CD4-positive, alpha-beta T cell treated with Interleukin-15 for 4 hours (primary cell): ENCODE results near the gene THBS2.
"Not testable (repeated sequence)": the region's sequence is repeated elsewhere in the genome, so short reads cannot be mapped to it uniquely, and the experiment has no call there.

Experiments used
- DNase-seq: peaks from one replicate; pipeline ENCODE4 v3.0.0-alpha.2; 2020; ENCODE audit warnings: low spot score

The THBS2 gene

DNA sequence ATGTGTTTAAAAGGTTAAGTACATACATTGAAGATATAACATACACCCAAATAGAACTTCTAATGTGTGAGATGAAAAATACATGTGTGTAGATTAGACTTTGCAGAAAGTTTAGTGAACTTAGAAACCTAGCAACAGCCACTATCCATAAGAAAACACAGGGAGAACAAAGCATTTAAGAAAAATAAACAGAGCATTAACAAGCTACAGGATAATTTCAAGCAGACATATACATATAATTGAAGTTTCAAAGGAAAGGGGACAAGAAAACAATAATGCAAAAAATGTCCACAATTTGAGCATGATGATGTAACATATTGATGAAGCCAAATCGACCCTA is 18.2 kb upstream of the THBS2 start:
- no peak for DNase-seq

DNA sequence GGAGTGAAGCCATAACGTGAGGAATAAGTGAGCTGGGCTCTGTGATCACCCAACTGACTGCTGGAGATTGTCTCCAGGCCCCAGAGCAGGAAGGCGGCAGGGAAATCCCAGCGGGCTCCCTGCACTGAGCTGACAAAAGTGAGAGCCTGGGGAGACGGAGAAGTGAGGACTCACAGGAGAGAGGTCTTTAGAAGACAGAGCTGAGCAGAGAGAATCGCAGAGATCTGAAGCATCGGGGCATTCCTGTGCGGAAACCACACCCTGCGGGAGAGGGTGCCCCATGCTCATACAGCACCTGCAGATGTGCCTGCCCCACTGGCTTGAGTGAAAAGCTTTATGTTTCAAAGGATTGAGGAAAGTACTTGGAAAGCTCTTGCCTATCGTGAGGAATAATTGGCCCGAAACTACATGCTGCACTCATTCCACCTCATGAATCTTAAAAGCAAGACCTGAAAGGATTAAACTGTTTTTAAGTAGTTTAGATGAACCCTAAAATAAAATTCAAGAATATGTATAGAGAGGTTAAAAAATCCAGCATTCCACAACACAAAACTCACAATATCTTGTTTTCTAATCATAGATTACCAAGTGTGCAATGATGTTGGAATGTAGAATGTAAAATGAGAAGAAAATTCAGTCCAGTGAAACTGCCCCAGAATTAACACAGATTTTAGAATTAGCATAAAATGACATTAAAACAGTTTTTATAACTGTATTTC is 17.7 kb upstream of the THBS2 start:
- no peak for DNase-seq

DNA sequence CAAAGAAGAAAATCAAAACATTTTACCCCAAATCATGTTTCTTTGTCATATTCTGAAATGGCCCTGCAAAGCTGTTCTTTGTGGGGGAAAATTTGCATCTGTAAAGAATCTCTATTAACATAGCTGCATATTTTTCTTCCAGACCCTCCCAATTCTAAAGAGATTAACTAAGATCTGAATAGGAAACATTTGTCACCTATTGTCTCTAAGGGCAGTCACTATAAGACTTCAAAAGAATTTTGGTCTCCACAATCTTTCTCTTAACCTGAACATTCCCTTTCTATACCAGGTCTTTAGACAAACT is 16.4 kb upstream of the THBS2 start:
- DNase-seq: not testable (repeated sequence)

DNA sequence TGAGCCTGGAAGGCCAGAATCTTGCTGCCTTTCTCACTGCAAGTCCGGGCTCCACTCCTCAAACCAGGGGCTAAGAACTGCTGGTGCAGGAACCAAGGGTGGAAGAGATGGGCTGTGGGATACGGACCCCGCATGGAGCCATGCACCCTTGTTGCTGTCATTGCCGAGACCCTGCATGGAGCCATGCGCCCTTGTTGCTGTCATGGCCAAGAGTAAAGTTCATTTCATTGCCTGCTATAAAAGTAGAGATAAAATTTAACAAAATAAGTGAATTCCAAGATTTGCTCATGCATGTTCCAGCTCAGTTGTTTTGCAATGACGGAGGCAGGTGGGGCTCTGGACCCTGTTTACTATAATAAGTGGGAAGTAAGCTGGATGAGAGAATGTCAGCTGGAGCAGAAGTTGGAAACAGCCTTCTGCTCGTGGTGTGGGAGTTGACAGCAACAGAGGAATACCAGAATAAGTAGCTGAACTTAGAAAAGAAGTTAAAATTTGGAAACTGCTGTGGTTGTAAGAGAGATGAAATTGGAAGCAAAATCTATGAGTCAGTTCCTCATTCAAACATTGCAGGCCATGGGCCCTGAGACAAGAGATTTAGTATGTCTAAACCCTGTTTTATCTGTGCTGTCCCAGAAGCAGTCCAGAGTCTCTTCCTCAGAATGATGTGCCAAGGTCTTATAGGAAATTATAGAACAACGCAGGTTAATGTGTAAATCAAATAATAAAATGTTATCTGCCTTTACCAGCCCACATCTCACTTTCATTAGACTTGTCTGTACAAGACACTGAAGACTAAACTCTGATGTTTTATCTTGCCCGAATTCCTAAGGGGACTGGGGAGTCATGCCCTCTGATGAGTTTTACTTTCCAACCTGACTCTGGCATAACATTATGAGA is 15.8 kb upstream of the THBS2 start:
- DNase-seq: no peak

DNA sequence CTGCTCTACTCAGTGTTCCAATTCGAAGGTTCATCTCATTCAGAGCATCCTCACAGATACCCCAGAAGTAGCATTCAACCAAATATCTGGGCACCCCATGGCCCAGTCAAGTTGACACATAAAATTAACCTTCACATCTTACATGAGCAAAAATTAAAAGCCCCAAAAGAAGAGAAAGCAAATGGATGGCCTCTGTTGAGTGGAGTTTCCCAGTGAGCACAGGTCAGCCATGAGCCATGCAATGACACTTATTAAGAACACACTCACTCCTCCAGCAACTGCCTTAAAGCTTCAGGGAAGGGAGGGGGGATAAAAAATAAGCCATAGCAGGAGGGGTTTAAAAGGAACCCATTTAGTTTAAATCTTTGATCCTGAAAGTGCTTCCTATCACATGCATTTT is 14.6 kb upstream of the THBS2 start:
- DNase-seq: no peak

DNA sequence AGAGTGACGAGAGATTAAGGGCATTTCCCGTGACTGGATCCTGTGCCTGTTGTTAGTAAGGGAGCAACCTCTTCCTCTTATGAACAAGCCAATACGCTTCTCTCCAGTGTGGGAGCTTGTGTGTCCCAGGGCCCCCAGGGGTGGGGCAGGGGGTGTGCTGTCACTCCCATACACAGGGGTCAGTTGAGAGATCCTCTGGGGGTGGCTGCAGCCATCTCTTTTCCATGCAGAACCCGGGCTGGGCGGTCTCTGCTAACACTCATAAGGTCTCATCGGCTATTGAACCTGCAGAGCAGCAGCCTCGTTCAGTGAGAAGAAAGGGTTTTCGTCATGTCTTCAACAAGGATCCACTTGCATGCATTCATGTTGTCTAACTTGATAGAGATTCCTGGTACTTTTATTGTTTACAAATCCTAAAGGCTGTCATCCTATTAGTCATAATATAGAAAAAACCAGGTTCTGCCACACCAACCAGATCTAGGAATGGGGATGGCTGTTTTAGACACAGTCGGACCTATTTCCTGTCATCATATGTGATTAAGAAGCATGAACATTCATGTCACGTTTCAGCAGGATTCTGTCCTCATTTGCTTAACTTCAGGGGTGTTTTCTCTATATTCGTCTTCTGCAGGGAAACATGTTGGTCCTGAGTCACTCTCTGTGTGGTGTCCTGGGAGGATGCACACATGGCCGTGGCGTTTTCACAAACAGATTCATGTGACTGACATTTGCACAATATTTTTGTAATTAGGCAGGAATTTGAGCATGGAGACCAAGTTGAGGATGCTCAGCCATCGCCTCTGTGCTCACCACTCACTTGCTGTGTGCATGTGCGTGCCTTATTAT is 13.3 kb upstream of the THBS2 start:
- DNase-seq: no peak

DNA sequence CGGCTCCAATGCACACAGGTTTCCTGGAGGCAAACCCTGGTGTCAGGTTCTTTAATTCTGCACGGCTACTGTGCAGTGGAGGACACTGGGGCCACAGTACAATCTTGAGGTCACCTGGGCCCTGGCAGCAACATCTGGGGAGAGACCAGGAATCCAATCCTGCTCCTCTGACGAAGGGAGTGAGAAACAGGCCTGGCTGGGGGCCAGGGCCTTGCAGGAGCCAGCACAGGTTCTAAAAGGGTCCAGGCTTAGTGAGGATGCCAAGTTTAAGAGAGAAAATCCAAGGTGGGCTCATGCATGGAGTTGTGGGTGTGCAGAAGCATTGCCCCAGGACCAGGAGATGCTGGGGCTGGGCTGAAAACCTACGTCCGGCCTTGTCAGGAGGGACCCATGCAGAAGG is 12.6 kb upstream of the THBS2 start:
- no peak for DNase-seq

DNA sequence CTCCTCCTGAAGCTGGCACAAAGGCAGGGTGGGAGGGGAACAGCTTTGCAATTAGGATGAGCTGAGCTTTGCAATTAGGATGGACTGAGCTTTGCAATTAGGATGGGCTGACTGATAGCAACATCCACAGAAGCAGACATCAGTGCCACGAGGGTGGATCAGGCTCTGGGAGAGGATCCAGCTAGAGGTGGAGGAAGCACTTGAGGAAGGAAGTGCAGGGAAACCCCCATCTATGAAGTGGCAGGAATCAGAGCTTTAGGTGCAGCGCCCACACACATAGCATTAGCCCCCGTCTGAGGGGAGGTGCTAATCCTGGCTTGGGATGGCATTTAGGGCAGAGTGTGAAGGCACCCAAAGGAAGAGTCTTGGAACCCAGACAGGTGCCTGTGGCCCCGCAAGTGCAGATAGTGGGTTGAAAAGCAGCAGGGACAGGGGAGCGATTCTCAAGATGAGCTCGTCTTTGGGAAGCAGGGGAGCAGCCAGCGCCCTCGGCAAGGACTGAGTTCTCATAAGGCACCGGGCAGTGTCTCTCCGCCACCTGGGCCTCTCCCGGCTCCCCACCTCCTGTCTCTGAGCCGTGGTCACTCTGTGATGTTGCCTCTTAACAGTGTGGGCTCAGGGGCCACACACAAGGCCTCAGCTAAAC is 12.0 kb upstream of the THBS2 start:
- DNase-seq: no peak

DNA sequence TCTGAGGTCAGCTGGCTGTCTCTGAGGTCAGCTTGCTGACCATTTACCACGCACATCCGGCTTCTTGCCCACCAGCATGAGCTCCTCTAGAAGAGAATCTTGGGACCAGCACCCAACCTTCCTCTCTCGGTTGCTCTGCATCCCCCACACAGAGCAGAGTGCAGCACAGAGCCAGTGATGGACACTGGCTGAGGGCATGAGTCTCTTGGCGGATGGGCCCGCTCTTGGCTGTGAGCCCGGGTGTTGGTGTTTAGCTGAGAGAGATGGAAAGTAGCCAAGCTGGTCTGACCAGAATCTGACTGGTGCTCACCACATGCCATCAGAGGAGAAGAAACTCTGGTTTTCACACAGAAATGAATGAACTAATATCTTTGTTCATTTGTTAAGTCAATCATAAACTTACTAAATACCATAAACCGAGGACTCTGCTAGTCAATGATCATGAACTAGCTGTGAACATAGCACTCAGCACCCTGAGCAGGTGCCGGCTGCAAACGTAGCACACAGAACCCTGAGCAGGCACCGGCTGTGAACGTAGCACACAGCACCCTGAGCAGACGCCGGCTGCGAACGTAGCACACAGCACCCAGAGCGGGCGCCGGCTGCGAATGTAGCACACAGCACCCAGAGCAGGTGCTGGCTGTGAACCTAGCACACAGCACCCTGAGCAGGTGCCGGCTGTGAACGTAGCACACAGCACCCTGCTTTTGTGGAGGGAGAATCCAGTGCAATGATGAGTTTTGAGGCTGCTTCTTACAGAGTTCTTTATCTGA is 10.4 kb upstream of the THBS2 start:
- DNase-seq: no peak

DNA sequence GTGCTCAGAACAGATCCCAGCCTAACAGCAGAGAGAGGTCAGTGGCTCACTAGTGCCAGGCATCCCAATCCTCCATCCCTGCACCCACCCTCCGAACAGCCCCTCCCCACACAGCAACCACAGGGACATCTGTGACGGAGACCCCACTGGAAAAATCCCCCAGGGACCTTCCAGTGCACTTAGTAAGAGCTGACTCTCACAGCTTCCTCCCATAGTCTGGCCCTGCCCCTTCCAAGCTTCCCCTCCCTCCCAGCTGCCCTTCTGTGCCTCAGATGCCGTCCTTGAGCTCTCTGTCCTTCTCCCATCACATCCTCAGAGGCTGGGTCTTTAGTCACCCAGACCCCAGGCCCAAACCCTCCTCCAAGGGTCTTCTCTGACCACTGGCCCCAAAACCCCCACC is 9.7 kb upstream of the THBS2 start:
- DNase-seq: no peak

DNA sequence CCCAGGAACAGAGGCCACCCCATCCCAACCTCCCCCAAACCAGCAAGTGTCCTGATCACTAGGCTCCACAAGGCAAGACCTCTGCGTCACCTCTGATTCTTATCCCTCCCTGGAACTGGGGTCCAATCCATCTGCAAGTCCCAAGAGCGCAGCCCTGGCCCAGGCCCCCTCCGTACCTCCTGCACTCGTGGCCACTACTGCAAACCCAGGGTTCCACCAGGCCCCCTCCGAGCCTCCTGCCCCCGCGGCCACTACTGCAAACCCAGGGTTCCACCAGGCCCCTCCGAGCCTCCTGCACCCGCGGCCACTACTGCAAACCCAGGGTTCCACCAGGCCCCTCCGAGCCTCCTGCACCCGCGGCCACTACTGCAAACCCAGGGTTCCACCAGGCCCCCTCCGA is 9.0 kb upstream of the THBS2 start:
- DNase-seq: not testable (repeated sequence)

DNA sequence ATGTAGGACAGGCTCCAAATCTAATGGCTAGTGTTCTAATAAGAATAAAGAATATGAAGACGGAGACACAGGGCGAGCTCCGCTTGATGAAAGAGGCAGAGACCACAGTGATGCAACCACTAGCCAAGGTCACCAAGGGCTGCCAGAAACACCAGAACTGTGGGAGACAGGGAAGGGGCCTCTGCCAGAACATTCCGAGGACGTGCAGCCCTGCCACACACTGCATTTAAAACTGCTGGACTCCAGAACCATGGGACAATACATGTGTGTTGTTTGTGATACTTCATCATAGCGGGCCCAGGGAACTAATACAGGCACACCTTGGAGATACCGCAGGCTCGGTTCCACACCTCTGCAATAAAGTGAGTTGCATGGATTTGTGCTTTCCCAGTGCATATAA is 2.9 kb upstream of the THBS2 start:
- DNase-seq: no peak

DNA sequence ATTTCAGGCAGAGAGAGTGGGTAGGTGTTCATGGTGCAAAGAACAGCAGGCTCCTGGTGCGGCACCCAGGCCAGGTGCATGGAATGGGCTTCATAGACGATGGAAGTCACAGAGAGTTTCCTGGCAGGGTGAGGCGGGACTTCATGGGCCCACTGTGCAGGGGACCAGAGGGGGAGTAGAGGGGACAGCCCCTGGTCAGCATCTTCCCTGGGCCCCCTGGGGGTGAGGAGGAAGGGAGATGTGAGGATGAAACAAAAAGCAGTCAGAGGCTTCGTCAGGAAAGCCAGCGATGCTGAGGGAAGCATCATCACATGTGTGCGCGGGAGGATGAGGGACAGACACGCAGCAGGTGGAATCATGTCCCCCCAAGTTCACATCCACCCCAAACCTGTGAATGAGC is 2.4 kb upstream of the THBS2 start:
- DNase-seq: no peak

DNA sequence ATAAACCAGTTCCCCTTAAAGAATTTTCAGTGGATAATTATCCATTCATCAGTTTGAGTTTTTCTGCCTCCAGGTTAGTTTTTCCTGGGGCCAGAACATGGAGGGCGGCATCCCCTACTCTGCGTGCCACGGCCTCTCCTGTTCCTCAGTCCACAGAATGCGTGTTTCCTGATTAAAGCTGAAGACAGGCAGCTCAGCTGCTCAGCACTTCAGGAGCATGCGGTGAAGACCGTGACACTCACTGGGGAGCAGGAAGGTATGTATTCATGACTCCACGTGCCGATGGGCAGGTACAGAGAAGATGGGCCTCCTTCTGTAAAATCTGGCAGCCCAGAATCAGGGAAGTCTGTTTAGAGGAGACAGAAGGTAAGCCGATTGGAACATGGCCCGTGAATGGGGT is 2.0 kb upstream of the THBS2 start:
- DNase-seq: no peak

DNA sequence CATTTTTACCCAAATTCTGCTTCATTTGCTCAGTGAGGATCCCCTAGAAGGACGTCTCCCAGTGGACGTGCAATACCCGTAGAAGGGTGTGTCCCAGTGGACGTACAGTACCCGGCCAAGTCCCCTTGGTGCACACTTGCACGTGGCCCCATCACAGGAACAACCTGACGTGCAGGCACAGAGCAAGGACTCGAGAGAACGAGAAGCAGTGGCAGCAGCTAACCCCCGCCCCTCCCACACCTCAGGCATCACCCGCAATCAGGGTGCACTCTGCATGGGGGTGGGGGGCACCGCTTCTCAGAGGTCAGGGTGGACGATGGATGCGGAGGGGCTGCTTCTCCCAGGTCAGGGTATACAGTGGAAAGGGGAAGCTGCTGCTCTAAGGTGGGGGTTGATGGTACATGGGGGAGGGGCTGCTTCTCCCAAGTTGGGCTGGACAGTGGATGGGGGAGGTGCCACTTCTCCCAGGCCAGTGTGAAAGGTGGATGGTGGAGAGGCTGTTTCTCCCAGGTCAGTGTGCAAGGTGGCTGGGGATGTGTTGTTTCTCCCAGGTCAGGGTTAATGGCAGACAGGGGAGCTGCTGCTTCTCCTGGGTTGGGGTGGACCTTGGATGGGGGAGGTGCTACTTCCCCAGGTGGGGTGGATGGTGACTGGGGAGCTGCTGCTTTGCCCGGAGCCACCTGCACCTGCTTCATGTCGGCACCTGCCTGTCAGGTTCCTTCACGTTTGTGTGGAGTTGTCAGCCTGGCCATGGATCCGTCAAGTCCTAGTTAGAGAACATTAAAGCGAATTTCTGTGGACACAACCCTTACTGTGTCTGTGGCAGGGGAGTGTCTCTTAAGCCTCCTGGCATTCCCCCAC is 1.0 kb upstream of the THBS2 start:
- no peak for DNase-seq

DNA sequence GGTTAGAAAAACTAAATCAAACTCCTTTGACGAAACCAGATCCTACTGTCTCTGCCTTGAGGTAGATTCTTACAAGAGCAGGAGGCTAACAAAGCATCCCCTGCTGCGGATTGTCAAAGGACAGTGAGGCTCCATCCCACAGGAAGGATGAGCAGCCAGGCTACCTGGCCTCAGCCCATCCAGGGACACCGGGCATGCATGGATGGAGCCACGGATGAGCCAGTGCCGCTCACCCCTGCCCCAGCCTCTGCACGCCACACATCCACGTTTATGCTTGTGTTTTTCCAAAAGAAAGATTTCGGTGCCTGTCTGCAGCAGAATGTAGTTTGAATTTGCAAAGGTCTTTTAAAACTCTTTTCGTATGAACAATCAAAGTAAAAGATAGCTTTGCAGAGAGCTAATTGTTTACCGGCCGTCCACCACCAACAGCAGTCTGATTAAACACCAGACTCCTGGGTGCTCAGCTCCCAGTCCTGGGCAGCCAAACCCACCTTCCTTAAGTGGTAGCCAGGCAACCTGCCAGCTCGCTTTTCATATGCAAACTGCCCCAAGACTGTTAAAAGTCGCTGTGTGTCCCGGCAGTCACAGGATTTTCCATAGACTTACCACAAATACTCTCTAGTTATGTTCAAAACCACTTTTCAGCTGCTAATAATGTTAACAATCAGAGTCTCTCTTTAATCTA is 999 bp downstream of the THBS2 start:
- no peak for DNase-seq

DNA sequence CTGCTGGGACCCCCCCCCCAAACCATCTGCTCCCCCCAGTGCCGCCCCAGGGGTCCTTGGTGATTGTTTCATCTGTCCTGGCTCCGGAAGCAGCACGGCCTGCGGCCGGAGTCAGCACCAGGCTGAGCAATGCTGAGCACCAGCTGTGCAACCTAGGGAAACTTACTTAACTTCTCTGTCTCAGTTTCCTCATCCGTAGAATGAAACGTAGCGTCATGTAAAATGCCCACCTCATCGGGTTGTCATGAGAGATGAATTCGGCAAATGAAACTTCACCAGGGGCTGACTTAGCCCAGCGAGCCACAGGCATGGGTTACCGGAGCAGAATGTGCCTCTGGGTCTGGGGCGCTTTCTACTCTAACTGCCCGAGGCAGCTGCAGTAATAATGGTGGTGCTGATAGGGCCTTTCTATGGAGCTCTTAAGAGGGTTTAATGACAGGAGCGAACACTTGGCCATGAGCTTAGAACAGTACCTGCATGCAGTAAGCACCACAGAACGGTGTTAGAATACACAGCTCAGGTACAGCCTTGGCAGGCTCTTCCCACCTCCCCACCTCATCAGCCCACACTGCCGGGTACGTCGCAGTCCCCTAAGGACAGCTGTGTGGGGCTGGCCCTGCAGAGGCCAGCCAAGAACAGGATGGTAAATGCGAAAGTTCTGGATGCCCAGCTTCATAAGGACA is 1.7 kb downstream of the THBS2 start:
- DNase-seq: no peak

DNA sequence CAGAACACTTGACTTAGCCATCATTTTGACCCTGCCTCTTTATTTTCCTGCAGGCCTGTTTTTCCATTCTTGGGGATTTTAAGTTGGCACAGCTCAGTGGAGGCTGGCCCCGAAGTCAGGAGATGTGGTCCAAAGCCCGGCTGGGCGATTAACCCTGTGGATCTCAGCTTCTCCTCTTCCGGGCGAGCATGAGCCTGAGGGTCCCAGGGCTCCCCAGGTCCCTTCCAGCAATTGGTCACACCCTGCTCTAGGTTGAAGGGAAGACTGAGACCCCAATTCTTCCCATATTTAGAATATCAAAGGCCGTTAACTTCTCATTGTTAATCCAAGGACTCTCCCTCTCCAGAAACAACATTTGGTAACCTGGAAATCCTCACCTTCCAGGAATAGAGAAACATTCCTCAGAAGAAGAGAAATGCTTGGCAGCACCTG is 2.3 kb downstream of the THBS2 start:
- no peak for DNase-seq

DNA sequence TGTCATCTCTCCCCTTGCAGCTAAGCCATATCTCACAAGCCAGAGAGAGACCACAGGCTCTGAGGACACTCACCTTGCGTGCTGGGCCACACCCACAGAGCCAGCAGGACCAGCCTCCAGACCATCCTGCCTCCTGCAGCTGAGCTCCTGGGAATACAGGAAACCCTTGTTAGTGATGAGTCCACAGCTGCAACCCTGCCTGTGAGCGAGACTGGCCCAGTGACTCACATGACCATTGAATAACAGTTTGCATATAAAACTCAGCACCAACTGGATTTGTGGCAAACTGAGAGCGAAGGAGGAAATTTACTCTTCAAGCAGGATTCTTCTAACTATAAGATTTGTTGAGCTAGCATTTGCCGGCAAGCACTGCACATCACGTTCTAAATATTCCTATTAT is 3.0 kb downstream of the THBS2 start:
- no peak for DNase-seq
